Middle frontal gyrus (tissue), 1 donor: ENCODE data around the gene TAF7L.
"Not testable (repeated sequence)": the region's sequence is repeated elsewhere in the genome, so short reads cannot be mapped to it uniquely, and the experiment has no call there.

Experiments
- DNase-seq: peaks from one replicate; pipeline ENCODE4 v3.0.0-alpha.2; 2015; ENCODE audit warnings: low spot score; ENCODE audit errors: extremely low spot score

Gene TAF7L, protein sequence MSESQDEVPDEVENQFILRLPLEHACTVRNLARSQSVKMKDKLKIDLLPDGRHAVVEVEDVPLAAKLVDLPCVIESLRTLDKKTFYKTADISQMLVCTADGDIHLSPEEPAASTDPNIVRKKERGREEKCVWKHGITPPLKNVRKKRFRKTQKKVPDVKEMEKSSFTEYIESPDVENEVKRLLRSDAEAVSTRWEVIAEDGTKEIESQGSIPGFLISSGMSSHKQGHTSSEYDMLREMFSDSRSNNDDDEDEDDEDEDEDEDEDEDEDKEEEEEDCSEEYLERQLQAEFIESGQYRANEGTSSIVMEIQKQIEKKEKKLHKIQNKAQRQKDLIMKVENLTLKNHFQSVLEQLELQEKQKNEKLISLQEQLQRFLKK

DNA sequence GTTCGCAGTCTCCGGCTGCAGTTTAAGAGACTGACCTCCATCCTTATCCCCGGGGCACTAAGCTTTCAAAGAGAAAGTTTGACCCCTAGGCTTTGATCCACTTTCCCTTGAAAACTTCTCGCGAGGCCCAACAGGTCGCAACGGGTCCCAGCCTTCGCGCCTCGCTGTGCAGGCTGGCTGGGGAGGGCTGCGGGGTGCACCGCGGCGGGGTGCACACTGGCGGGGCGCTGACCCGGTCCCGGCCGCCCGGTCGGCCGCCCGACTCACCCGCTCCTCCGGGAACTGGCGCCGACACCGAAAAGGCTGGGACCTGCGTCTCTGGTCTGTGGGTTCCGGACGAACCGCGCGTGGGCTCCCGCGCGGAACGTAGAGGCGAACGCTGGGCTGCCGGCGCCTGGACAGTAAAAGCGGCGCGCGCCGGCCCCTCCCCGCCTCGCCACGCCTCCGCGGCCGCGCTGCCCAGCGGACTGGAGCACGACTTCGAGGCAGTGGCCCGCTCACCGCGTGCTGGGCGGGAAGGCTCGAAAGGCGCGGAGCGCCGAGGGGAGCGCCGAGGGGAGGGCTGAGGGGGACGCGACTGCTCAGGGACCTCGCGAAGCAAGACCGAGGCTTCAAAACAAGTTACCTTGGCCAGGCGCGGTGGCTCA, at the start of gene TAF7L:
Gene TAF7L (minus strand): TSS at position 378 of the 647 bp plus-strand sequence. CDS start 3,791 bp downstream, outside the sequence.
- no peak for DNase-seq

DNA sequence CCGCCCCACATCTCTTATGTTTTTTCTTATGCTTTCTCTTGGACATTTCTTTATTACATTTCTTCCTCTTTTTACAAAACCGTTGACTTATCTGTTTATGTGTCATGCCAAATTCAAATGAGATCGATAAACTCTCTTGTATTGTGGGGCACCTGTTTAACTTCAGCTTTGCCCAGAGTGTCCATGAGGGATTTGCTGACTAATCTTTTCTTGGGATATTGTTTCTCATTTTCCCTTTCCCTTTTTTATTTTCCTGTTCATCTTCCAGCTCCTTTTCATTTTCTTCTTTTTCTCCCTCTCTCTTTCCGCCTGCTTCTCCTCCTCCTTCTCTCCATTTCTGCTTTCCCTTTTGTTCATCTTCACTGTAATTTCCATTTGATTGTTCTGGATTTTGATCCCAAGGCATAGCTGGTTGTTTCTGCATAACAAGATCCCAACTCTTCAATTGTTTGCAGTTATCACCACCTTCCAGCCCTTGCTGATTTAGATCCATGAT, 46.7 kb upstream of the TAF7L start:
- no peak for DNase-seq

DNA sequence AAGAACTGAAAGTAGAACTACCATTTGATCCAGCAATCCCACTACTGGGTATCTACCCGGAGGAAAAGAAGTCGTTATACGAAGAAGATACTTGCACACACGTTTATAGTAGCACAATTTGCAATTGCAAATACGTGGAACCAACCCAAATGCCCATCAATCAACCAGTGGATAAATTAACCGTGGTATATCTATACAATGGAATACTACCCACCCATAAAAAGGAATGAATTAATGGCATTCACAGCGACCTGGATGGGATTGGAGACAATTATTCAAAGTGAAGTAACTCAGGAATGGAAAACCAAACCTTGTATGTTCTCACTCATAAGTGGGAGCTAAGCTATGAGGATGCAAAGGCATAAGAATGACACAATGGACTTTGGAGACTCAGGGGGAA, 43.2 kb upstream of the TAF7L start:
- DNase-seq, result not testable (repeated sequence)

DNA sequence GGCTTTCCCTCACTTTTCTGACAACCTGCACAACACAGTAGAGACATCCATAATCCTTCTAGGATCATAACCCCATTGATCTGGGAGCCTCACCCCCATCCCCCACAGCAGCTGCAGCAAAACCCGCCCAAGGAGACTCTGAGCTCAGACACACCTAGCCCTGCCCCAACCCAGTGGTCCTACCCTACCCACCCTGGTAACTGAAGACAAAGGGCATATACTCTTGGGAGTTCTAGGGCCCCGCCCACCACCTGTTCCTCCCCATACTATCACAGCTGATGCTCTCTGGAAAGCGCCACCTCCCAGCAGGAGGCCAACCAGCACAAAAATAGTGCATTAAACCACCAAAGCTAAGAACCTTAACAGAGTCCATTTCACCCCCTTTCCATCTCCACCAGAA, 35.5 kb upstream of the TAF7L start:
- DNase-seq, result not testable (repeated sequence)

DNA sequence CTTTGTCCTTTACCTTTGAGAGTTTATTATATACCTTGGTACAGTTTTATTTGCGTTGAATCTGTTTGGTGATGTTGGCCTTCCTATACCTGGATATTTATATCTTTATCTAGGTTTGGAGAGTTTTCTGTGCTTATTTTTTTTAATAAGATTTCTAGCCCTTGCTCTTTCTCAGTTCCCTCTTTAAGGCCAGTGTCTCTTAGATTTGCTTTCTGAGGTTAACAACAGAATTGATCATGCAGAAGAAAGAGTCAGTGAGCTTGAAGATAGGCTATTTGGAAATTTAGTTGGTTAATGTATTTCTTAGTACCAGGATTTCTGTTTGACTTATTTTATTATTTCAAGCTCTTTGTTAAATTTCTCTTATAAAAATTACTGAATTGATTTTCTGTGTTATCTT, 12.7 kb upstream of the TAF7L start:
- no peak for DNase-seq

DNA sequence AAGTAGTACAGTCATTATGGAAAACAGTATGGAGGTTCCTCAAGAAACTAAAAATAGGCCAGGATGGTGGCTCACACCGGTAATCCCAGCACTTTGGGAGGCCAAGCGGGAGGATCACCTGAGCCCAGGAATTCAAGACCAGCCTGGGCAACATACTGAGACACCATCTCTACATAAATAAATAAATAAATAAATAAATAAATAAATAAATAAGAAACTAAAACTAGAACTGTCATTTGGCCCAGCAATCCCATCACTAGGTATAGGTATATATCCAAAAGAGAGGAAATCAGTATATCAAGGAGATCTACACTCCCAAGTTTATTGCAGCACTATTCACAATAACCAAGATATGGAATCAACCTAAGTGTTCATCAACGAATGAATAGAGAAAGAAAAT, 4.5 kb upstream of the TAF7L start:
- DNase-seq, result not testable (repeated sequence)

DNA sequence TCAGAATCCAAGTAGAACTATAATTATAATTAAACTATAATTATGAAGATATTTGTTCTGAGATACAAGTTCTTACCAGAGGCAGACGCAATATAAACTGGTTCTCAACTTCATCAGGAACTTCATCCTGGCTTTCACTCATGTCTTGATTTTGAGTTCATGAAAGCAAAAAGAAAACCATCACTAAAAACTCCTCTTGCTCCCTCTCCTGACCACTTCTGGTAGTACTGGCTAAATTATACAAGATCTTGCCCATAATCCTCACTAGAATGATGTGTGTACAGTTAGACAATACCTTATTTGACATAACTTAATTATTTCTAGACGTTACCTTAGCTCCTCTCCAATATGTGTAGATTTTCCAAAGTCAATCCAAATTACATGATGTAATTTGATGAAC, 3.7 kb downstream of the TAF7L start:
- DNase-seq, result no peak

DNA sequence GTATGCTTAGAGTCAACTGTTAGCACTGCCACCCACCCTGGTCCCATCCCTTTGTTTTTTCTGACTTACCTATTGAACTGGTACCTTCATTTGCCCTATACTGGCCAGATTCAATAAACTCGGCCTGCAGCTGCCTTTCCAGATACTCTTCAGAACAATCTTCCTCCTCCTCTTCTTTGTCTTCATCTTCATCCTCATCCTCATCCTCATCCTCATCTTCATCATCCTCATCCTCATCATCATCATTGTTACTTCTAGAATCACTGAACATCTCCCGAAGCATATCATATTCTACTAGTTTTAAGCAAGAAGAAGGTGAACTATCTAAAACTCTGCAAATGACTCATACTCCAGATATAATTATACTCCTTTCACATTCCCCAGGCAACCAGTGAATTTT, 14.9 kb downstream of the TAF7L start:
- no peak for DNase-seq

DNA sequence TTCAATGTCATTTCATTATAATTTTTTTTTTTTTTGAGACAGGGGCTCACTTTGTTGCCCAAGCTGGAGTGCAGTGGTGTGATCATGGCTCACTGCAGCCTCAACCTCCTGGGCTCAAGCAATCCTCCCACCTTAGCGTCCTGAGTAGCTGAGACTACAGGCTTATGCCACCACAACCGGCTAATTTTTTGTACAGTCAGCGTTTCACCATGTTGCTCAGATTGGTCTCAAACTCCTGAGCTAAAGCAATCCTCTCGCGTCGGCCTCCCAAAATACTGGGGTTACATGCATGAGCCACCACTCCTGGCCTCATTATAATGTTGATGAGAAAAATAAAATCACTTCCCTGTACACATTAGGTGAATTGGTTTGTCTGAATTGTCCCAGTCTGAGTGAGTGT, 16.9 kb downstream of the TAF7L start:
- no peak for DNase-seq

DNA sequence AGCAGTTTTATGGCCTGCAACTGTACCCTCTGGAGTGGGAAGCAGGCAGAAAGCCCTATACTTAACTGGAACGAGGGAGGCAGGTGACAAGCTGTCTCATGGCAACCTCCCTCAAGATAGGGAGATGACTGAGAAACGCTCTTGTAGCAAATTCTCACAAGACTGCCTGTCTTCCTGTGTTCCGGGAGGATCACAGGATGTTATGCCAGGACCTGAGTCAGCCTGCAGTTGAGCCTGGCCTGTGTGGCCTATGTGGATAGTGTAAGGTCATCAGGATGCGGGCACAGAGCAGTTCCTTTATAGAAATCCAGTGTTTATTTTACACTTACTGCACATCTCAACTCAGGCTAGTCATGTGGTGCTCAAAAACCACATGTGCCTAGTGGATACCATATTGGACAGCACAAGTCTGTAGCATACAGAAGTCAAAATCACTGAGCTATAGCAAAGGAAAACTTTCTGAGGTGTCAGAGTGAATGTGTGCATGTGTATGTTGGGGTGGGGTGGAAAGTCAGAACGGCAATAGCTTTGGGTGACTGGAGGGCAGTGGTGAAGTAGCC, 25.2 kb downstream of the TAF7L start:
- DNase-seq, result no peak

DNA sequence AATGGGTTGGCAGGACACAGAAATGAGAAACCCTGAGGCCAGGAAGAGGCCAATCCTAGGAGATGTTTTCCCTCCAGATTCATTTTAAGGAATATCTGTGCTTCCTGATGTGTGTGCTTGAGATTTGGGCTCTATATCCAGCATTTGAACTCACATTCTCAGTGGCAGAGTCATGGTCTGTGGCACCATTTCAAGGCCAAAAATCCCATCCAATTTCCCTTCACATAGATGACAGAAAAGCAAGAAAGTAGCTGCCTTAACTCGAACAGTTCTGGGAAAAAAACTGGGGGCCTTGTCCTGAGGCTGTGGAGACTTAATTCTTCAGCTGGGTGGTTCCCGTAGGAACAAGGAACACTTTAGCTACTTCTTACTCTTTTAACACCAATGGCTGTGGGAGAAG, 27.4 kb downstream of the TAF7L start:
- no peak for DNase-seq

DNA sequence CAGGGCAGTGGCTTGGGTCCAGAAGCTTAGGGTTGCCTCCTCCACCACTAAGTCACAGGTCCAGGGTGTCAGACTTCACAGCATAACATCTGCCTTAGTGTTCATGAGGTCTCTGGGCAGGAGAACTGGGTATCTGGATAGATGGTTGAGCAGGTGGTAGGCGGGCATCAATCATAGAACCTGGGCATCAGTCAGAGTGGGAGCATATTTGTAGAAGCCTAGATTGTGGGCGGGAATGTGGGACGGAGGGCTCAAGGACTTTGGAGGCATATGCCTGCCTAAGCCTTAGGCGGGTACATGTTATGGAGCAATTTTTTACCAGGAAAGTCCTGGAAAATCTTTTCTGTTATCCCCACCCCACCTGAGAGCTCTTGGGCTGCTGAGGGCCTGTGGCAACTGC, 28.5 kb downstream of the TAF7L start:
- DNase-seq, result no peak

DNA sequence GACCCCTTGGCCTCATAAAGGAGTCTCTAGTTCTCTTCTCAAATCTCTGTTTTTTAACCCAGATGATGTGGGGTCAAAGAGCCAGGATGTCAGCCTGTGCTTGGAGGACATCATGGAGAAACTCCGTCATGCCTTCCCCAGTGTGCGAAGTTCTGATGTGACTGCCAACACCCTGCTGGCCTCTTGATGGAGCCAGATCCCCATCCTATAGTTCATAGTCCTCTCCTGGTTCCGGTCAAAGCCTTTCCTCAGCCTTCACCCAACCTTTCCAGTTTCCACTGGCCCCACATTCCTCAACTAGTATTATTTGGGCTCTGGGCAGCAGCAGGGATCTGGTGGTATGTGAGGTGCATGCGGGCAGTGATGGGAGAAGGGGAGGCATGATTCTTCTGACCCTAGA, 30.7 kb downstream of the TAF7L start:
- DNase-seq, result no peak

DNA sequence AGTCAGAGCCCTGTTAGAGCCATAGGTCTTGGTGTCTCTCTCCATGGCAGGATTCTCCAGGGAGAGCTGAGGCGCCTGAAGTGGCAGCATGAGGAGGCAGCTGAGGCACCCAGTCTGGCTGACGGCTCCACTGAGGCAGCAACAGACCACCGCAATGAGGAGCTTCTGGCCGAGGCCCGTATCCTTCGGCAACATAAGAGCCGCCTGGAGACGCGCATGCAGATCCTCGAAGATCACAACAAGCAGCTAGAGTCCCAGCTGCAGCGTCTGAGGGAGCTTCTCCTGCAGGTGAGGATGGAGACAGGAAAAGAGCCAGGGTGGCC, 32.9 kb downstream of the TAF7L start:
- no peak for DNase-seq

DNA sequence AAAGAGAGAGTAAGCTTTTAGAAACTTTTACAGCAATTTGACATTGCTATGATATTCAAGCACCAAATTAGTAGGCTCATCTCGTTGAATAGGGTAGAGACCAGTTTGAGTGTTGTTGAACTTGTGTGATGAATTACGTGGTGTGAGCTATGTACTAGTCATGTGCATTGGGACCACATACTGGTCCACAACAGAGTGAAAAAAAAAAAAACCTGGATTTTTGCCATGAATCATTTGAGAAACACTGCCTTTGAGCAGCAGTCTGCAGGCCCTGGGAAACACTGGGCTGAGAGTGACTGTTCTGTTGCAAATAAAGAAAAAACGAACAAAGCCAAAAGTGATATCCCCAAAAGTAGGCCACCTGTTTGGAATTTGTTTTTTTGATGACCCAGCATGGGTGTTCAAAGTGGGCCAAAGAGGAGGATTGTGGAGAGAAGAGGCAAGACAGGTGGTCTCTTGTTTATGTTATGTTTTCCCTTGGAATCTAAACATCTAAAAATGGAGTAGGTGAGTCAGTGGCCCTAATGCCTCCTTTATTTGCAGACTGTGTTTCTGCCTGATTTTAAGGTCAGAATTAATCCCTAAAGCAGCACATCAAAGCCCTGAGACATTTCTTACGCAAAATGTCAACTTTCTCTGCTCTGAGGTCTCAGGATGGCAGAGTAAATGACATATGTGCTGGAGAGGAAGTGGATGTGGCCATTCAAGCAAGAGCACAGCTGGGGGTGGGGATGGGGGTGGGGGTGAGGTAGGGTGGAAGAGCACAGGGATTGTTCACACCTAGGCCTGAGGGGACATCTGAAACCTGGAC, 33.5 kb downstream of the TAF7L start:
- no peak for DNase-seq

DNA sequence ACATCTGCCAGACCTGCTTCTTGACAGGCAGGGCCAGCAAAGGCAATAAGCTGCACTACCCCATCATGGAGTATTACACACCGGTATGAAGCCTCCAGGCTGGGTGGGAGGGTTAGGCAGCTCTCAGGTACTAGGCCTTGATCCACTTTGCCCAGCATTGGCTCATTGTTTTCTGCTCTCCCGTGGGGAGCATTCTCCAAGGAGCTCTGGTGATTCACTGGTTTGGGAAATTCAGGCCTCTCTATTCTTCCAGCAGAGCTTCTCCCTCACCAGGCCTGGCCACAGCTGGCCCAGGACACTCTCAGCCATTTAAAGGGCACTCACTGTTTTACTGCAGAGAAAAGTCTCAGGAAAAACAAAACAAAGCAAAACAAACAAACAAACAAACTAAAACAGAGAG, 38.5 kb downstream of the TAF7L start:
- no peak for DNase-seq

DNA sequence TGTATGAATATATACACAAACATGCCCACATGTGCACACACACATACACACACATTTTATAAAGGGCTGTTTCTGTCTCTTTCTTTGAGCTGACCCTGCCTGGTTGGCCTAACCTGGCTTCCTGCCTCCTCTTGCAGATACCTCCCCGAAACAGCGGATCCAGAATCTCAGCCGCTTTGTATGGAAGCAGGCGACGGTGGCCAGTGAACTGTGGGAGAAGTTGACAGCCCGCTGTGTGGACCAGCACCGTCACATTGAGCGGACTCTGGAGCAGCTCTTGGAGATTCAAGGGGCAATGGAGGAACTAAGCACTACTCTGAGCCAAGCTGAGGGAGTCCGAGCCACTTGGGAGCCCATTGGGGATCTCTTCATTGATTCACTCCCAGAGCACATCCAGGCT, 49.6 kb downstream of the TAF7L start:
- no peak for DNase-seq

DNA sequence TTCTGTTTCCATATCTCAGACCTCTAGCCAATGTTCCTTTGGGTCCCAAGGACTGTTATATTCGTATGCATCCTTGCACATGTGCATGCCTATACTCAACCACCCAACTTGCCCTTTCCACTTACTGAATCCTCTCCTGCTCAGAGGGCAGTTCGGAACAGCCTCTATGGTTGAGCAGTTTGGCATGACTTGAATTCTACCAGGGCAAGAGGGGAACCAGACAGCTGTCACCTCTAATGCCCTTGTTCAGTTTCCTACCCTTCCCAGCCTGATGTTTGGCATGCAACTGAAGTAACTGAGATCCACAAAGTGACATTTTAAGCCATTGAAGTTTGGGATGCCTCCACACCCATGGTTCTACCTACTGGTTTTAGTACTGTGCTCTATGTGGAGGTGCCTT, 54.1 kb downstream of the TAF7L start:
- no peak for DNase-seq

DNA sequence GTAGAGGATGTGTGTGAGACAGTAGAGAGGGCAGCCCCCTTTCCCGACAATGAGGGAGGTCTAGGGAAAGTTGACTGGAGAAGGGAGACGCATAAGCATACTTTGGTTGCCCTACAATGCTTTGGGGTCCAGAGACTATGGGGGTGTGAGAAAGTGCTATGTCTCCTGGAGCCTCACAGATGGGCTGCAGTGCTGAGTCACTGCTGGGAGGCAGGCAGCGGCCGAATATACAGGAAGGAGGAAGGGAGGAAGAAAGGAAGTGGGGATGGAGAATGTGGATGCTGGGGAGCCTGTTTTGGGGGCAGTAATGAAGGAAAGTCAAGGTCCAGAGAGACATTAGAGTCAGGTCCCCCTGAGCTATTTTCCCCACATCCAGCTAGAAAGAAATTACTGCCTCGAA, 58.8 kb downstream of the TAF7L start:
- DNase-seq, result no peak

DNA sequence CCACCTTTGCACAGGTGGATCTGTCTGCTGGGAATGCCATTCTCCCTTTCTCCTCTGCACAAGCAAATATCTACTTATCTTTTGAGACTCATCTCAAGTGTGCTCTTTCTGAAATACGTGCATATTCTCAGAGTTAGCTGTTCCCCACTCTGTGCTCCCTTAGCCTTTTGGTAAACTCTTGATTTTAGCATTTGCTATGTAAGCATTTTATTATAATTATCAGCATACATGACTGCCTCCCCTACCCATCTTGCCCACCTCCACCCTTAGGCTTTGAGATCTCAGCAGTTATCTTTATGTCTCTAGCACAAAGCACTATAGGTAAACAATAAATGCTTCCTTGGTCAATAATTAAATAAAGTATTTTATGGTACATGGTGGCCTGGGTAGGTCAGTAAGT, 60.1 kb downstream of the TAF7L start:
- no peak for DNase-seq

DNA sequence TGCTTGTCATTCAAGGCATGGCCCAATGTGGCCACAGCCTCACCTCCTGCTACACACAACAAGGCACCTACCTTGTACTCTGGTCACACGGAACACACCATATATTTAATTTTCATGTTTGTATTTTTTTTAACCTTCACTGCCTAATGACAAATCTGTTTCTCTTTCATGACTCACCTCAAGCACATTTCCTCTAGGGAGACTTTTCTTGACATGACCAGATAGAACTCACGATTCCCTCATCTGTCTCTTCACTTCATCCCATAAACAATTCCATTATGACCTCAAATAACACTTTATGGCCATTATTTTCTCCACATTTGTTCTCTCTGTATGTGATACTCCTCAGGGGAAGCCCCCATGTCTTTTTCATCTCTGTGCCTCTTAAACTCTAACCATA, 60.5 kb downstream of the TAF7L start:
- DNase-seq, result no peak

DNA sequence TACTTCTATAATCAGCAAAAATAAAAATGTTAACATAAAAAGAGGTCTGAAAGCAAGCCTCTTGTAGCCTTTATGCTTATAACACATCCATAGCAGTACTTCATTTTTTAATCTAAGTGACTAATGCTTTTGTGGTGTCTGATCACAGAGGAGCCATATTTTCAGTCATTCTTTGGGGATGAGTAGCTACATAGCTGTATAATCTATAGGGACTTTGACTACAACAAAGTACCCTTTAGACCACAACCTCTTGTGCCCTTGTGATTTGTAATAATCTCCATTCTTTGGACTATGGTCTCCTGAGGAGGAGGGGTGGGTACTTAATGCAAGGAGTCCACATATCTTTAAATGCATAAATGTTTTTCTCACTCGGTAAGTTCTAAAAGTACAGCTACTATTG, 62.0 kb downstream of the TAF7L start:
- DNase-seq, result no peak
